ACC112 (cell line): Measurements from ENCODE around the gene SOWAHC.
A peak's percentile ranks its signal among the peaks of the same experiment; 100 is the strongest.
"Not testable (repeated sequence)": the region's sequence is repeated elsewhere in the genome, so short reads cannot be mapped to it uniquely, and the experiment has no call there.

ENCODE experiments used
- H2AFZ ChIP-seq: fragments of 200-600 bp; sonication (generic); one replicate; pipeline ENCODE4 v1.6.0; 2017; ENCODE audit warnings: antibody characterized with exemption, low read length; ENCODE audit not compliant: unreplicated experiment
- H3K27ac ChIP-seq: fragments of 200-600 bp; sonication (generic); 2 replicates; pipeline ENCODE4 v1.5.1; 2014; ENCODE audit warnings: low read depth, mild to moderate bottlenecking, antibody characterized with exemption, low read length, moderate library complexity
- H3K27me3 ChIP-seq: fragments of 200-600 bp; sonication (generic); 2 replicates; pipeline ENCODE4 v1.6.1; 2014; ENCODE audit warnings: mild to moderate bottlenecking, antibody characterized with exemption, low read length, moderate library complexity, mixed read lengths; ENCODE audit not compliant: insufficient read depth
- H3K36me3 ChIP-seq: fragments of 200-600 bp; sonication (generic); 2 replicates; pipeline ENCODE4 v1.6.1; 2016; ENCODE audit warnings: mild to moderate bottlenecking, antibody characterized with exemption, low read length, moderate library complexity, mixed read lengths; ENCODE audit not compliant: insufficient read depth
- H3K4me1 ChIP-seq: fragments of 200-600 bp; sonication (generic); one replicate; pipeline ENCODE4 v1.6.1; 2016; ENCODE audit warnings: low read length, mixed read lengths; ENCODE audit not compliant: insufficient read depth, unreplicated experiment, control insufficient read depth
- H3K4me3 ChIP-seq: fragments of 200-600 bp; sonication (generic); 2 replicates; pipeline ENCODE4 v1.5.1; 2014; ENCODE audit warnings: mild to moderate bottlenecking, low read depth, low read length
- H3K79me2 ChIP-seq: fragments of 200-600 bp; sonication (generic); one replicate; pipeline ENCODE4 v1.6.0; 2016; ENCODE audit warnings: low read length; ENCODE audit not compliant: control insufficient read depth, unreplicated experiment, insufficient read depth

Gene SOWAHC

GRCh38 chr2:109633284-109633961 lies 19.3 kb downstream of the SOWAHC start:
- H3K4me1 ChIP-seq: peaks cover 26% of the 10 kb centered on the region
- no peaks in the 10 kb centered on the region for H3K79me2 ChIP-seq
- no peaks in the 10 kb centered on the region for H3K36me3 ChIP-seq
- H3K4me3 ChIP-seq: no peak overlapping the region
- H2AFZ ChIP-seq: no peak overlapping the region
- H3K27ac ChIP-seq: no peak overlapping the region
- no peaks in the 10 kb centered on the region for H3K27me3 ChIP-seq

GRCh38 chr2:109635426-109636304 lies 21.5 kb downstream of the SOWAHC start:
- no peaks in the 10 kb centered on the region for H3K36me3 ChIP-seq
- peak overlapping the region; percentile 41 for H3K27ac ChIP-seq
- no peaks in the 10 kb centered on the region for H3K27me3 ChIP-seq
- no peaks in the 10 kb centered on the region for H3K79me2 ChIP-seq
- H3K4me1 ChIP-seq: peaks cover 29% of the 10 kb centered on the region
- H2AFZ ChIP-seq: peak overlapping the region; percentile 60
- no peak overlapping the region for H3K4me3 ChIP-seq

GRCh38 chr2:109636317-109636716 lies 22.2 kb downstream of the SOWAHC start:
- H3K27ac ChIP-seq: peak overlapping the region; percentile 41
- peak overlapping the region; percentile 60 for H2AFZ ChIP-seq
- no peaks in the 10 kb centered on the region for H3K36me3 ChIP-seq
- no peaks in the 10 kb centered on the region for H3K79me2 ChIP-seq
- H3K4me1 ChIP-seq: peaks cover 29% of the 10 kb centered on the region
- H3K4me3 ChIP-seq: no peak overlapping the region
- H3K27me3 ChIP-seq: no peaks in the 10 kb centered on the region

- no peaks in the 10 kb centered on the region for H3K27me3 ChIP-seq
- H2AFZ ChIP-seq: peak overlapping the region; percentile 39
- H3K4me3 ChIP-seq: peak overlapping the region; percentile 24; the same call in 1 of the 2 replicates
- no peaks in the 10 kb centered on the region for H3K36me3 ChIP-seq
- H3K27ac ChIP-seq: peak overlapping the region; percentile 44
- H3K79me2 ChIP-seq: no peaks in the 10 kb centered on the region
- peaks cover 25% of the 10 kb centered on the region for H3K4me1 ChIP-seq
Measured at GRCh38 chr2:109637749-109638570, 23.8 kb downstream of the SOWAHC start.

GRCh38 chr2:109638795-109639194 lies 24.6 kb downstream of the SOWAHC start:
- Histone ChIP-seq H3K27ac (no peak overlapping the region), H3K4me3 (no peak overlapping the region), H3K79me2 (no peaks in the 10 kb centered on the region), H3K4me1 (peaks cover 25% of the 10 kb centered on the region), H3K27me3 (no peaks in the 10 kb centered on the region), H3K36me3 (no peaks in the 10 kb centered on the region), H2AFZ (no peak overlapping the region)

GRCh38 chr2:109640000-109640399 lies 25.8 kb downstream of the SOWAHC start:
- not testable (repeated sequence) for H3K27ac ChIP-seq, H2AFZ ChIP-seq, H3K4me3 ChIP-seq, H3K36me3 ChIP-seq, H3K79me2 ChIP-seq, H3K27me3 ChIP-seq
- peaks cover 33% of the 10 kb centered on the region for H3K4me1 ChIP-seq

- Histone ChIP-seq H3K79me2 (no peaks in the 10 kb centered on the region), H2AFZ (peak overlapping the region; percentile 34), H3K4me1 (peaks cover 23% of the 10 kb centered on the region), H3K36me3 (no peaks in the 10 kb centered on the region), H3K4me3 (no peak overlapping the region), H3K27me3 (no peaks in the 10 kb centered on the region), H3K27ac (no peak overlapping the region)
Measured at GRCh38 chr2:109644571-109645275, 30.6 kb downstream of the SOWAHC start.

- no peak overlapping the region for H3K27ac ChIP-seq
- no peak overlapping the region for H3K4me3 ChIP-seq
- peaks cover 23% of the 10 kb centered on the region for H3K4me1 ChIP-seq
- no peaks in the 10 kb centered on the region for H3K36me3 ChIP-seq
- H3K79me2 ChIP-seq: no peaks in the 10 kb centered on the region
- no peak overlapping the region for H2AFZ ChIP-seq
- no peaks in the 10 kb centered on the region for H3K27me3 ChIP-seq
Measured at GRCh38 chr2:109645412-109646184, 31.4 kb downstream of the SOWAHC start.

GRCh38 chr2:109646961-109647360 lies 32.8 kb downstream of the SOWAHC start:
- Histone ChIP-seq H3K27me3 (no peaks in the 10 kb centered on the region), H3K79me2 (no peaks in the 10 kb centered on the region), H3K4me1 (peaks cover 23% of the 10 kb centered on the region), H2AFZ (no peak overlapping the region), H3K4me3 (no peak overlapping the region), H3K36me3 (no peaks in the 10 kb centered on the region), H3K27ac (no peak overlapping the region)
